Lung (tissue), 12 donors: ENCODE results near the gene CPT1C. TPM values are rescaled to one million over a fixed set of nuclear protein-coding genes. Genes with fewer than 3 reads are reported as not detected.

Experiments
- ATAC-seq: fragments of 200-7000 bp; cut with Tn5 transposase; one replicate; pipeline ENCODE4 v1.9.1; 2020; ENCODE audit warnings: moderate number of reproducible peaks; ENCODE audit not compliant: insufficient read depth, low FRiP score
- DNase-seq, 3 donors: peaks; one replicate each; pipeline ENCODE4 v3.0.0-alpha.2; 2013 to 2017
- H3K27ac ChIP-seq, 2 donors: one replicate each; pipeline ENCODE4 v1.5.1; 2013; ENCODE audit warnings: mild to moderate bottlenecking in 2 of 2, moderate library complexity in 2 of 2, control low read depth in 1 of 2, inconsistent platforms in 1 of 2, low read depth in 1 of 2, low read length in 1 of 2
- H3K27me3 ChIP-seq, 3 donors: one replicate each; pipeline ENCODE4 v1.5.1; 2013; ENCODE audit warnings: low read length in 2 of 3; ENCODE audit not compliant: control insufficient read depth in 3 of 3, insufficient read depth in 3 of 3
- H3K36me3 ChIP-seq, 4 donors: one replicate each; pipeline ENCODE4 v1.5.1; 2013; ENCODE audit warnings: low read length in 4 of 4, mild to moderate bottlenecking in 1 of 4, moderate library complexity in 1 of 4; ENCODE audit not compliant: control insufficient read depth in 4 of 4, insufficient read depth in 4 of 4
- H3K4me1 ChIP-seq, 5 donors: one replicate each; pipeline ENCODE4 v1.5.1; 2013; ENCODE audit warnings: low read length in 5 of 5, mild to moderate bottlenecking in 2 of 5, moderate library complexity in 1 of 5; ENCODE audit not compliant: control insufficient read depth in 5 of 5, insufficient read depth in 5 of 5
- H3K4me3 ChIP-seq: one replicate; pipeline ENCODE4 v1.5.1; 2013; ENCODE audit warnings: mild to moderate bottlenecking, control low read depth, moderate library complexity
- H3K9ac ChIP-seq, 2 donors: one replicate each; pipeline ENCODE4 v1.5.1; 2013; ENCODE audit warnings: low read length in 2 of 2, control low read depth in 1 of 2; ENCODE audit not compliant: insufficient read depth in 1 of 2
- H3K9me3 ChIP-seq, 4 donors: one replicate each; pipeline ENCODE4 v1.5.1; 2013; ENCODE audit warnings: low read length in 3 of 4, mild to moderate bottlenecking in 1 of 4, moderate library complexity in 1 of 4; ENCODE audit not compliant: control insufficient read depth in 4 of 4, insufficient read depth in 3 of 4
- WGBS, 2 donors: extraction: QIAGEN DNeasy Blood & Tissue Kit; methylation state at CpG; one replicate each; pipeline ENCODE4 v1.1.7; 2013; 5-methylcytosine and 5-hydroxymethylcytosine counted together
- polyA plus RNA-seq, 2 donors: library from polyadenylated mRNA; stranded (reverse); fragments of 200-250 nt; gene quantifications; one replicate each; pipeline ENCODE4 v1.2.1, GENCODE V29; 2013
- total RNA-seq, 2 donors: library from RNA; depleted of rRNA in 1 of 2; stranded (reverse); fragments of >200 nt in 1 of 2; gene quantifications; one replicate each; pipeline ENCODE4 v1.2.1, GENCODE V29; 2014 to 2021
- TF ChIP-seq, protein P1 (sequence below): IDR thresholded peaks from 2 replicates; pipeline ENCODE4 v1.5.1; 2012; ENCODE audit warnings: mild to moderate bottlenecking; ENCODE audit errors: control extremely low read depth, extremely low read depth
- donor health status: control.
- donor health status: control.
- donor health status: Bipolar disorder and iron deficiency.
- donor health status: healthy.
- donor health status: DM: yes; HTN: yes; CAD: no.

CPT1C gene
- total and polyA plus RNA-seq, 4 donors, result 2.7 to 5.9 (median 3.5) TPM

DNA sequence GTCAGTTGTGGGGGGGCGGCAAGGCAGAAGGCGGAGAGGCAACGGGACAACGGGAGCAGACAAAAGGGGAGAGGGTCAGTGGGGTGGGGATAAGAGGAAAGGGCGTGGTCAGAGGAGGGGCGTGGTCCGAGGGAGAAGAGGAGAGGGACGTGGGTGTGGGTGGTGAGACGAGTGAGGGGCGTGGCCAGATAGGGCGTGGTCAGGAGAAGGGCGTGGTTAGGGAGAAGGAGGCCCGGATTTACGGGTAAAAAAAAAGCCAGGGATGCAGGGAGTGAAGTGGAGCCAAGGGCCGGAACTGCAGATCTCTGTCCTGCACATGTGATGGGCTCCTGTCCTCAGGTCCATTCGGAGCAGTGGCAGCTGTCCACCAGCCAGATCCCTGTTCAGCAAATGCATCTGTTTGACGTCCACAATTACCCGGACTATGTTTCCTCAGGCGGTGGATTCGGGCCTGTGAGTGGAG is 21.5 kb downstream of the CPT1C start:
- H3K36me3 ChIP-seq, result no peaks in the 10 kb centered on the region
- H3K27ac ChIP-seq, result no peak overlapping the region
- ATAC-seq (peak; percentile 55), DNase-seq (no peak)
- H3K4me3 ChIP-seq, result no peak overlapping the region
- no peaks in the 10 kb centered on the region for H3K9me3 ChIP-seq
- no peak overlapping the region for H3K9ac ChIP-seq
- no peaks in the 10 kb centered on the region for H3K27me3 ChIP-seq
- 64 to 76% methylated on average over 20 of the region's 20 CpGs for WGBS, 2 donors
- peaks cover 0 to under 1% (median 0%) of the 10 kb centered on the region in 5 donors for H3K4me1 ChIP-seq
- TF ChIP-seq, protein P1, sequence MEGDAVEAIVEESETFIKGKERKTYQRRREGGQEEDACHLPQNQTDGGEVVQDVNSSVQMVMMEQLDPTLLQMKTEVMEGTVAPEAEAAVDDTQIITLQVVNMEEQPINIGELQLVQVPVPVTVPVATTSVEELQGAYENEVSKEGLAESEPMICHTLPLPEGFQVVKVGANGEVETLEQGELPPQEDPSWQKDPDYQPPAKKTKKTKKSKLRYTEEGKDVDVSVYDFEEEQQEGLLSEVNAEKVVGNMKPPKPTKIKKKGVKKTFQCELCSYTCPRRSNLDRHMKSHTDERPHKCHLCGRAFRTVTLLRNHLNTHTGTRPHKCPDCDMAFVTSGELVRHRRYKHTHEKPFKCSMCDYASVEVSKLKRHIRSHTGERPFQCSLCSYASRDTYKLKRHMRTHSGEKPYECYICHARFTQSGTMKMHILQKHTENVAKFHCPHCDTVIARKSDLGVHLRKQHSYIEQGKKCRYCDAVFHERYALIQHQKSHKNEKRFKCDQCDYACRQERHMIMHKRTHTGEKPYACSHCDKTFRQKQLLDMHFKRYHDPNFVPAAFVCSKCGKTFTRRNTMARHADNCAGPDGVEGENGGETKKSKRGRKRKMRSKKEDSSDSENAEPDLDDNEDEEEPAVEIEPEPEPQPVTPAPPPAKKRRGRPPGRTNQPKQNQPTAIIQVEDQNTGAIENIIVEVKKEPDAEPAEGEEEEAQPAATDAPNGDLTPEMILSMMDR, result no peak

DNA sequence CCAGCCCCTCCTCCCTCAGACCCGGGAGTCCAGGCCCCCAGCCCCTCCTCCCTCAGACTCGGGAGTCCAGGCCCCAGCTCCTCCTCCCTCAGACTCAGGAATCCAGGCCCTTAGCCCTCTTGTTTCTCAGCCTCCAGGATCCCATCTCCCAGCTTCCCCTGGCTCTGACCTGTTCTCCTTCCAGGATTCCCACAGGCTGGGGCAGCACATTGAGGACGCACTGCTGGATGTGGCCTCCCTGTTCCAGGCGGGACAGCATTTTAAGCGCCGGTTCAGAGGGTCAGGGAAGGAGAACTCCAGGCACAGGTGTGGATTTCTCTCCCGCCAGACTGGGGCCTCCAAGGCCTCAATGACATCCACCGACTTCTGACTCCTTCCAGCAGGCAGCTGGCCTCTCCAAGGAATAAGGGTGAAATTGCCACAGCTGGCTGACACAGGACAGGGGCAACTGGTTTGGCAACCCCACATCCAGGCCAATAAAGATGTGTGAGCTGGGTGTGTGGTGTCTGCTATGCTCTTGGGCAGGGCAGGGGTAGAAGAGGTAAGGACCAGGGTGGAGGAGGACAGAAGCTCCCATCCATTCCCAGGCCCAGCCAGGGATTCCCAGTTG is 22.4 kb downstream of the CPT1C start:
- no peak for ATAC-seq
- Histone ChIP-seq H3K27me3 (no peaks in the 10 kb centered on the region), H3K9ac (no peak overlapping the region), H3K4me3 (no peak overlapping the region), H3K4me1 (peaks cover 0 to 4% (median 0%) of the 10 kb centered on the region in 5 donors), H3K9me3 (no peaks in the 10 kb centered on the region), H3K27ac (no peak overlapping the region), H3K36me3 (no peaks in the 10 kb centered on the region)
- 85 to 97% methylated on average over 7 to 8 of the region's 8 CpGs for WGBS, 2 donors
- TF ChIP-seq, protein P1, result no peak
- DNase-seq, result no peak

DNA sequence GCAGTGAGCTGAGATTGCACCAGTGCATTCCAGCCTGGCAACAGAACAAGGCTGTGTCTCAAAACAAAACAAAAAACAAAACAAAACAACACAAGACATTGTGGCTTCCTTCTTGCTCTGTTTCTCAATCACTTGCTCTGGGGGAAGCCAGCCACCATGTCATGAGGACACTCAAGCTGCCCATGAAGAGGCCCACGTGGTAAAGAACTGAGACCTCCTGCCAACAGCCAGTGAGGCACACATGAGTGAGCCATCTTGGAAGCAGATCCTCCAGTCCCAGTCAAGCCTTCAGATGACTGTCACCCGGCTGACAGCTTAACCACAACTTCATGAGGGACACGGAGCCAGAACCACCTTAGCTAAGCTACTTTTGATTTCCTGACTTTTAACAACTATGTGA is 25.2 kb downstream of the CPT1C start:
- TF ChIP-seq, protein P1, result no peak
- ATAC-seq (no peak), DNase-seq (no peak)
- Histone ChIP-seq H3K9ac (no peak overlapping the region), H3K27me3 (no peaks in the 10 kb centered on the region), H3K4me3 (no peak overlapping the region), H3K4me1 (peaks cover 0 to 4% (median 0%) of the 10 kb centered on the region in 5 donors), H3K9me3 (no peaks in the 10 kb centered on the region), H3K36me3 (no peaks in the 10 kb centered on the region), H3K27ac (no peak overlapping the region)
- WGBS, 2 donors, result 58 to 62% methylated on average over 3 of the region's 3 CpGs

DNA sequence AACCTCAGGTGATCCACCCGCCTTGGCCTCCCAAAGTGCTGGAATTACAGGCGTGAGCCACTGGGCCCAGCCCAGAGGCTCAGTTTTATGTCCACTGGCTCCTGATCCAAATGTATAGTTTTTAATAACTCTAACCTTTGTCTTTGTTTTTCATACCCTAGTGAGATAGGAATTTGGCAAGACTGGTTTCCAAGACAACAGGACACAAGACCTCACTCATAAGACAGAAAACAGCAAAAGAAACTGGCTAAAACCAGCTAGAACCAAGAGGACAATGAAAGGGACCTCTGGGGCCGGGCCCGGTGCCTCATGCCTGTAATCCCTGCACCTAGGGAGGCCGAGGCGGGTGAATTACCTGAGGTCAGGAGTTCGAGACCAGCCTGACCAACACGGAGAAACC is 27.6 kb downstream of the CPT1C start:
- Histone ChIP-seq H3K27me3 (no peaks in the 10 kb centered on the region), H3K27ac (no peak overlapping the region), H3K9ac (no peak overlapping the region), H3K4me1 (peaks cover 0 to 4% (median 0%) of the 10 kb centered on the region in 5 donors), H3K9me3 (no peaks in the 10 kb centered on the region), H3K36me3 (no peaks in the 10 kb centered on the region), H3K4me3 (no peak overlapping the region)
- TF ChIP-seq, protein P1, result no peak
- DNase-seq, result peak in 2 of 3 donors; percentile 75 to 83
- WGBS, 2 donors, result 86 to 92% methylated on average over 8 of the region's 8 CpGs
- no peak for ATAC-seq
